Measurements from ENCODE around the gene RB1.

DNA sequence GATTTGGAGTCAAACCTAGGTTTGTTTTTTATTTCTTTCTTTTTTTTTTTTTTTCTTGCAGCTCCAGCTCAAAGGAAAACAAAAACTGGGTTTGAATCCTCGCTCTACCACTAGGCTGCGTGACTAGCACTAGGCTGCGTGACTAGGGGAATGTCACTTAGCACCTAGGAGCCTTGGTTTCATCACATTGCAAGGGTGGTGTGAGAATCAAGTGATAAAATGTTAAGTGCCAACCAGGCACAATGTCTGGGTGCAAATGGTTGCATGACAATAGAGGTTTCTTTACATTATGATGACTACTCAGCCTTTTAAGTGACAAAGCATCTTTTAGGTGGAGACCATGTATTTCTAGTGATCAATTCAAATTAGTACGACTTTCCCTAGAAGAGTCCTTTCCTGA lies 201.5 kb downstream of the RB1 start:
- TF ChIP-seq POLR2A (IDR thresholded peaks at IDR 0.05) = no peak
- TF ChIP-seq, protein P1, sequence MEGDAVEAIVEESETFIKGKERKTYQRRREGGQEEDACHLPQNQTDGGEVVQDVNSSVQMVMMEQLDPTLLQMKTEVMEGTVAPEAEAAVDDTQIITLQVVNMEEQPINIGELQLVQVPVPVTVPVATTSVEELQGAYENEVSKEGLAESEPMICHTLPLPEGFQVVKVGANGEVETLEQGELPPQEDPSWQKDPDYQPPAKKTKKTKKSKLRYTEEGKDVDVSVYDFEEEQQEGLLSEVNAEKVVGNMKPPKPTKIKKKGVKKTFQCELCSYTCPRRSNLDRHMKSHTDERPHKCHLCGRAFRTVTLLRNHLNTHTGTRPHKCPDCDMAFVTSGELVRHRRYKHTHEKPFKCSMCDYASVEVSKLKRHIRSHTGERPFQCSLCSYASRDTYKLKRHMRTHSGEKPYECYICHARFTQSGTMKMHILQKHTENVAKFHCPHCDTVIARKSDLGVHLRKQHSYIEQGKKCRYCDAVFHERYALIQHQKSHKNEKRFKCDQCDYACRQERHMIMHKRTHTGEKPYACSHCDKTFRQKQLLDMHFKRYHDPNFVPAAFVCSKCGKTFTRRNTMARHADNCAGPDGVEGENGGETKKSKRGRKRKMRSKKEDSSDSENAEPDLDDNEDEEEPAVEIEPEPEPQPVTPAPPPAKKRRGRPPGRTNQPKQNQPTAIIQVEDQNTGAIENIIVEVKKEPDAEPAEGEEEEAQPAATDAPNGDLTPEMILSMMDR (IDR thresholded peaks at IDR 0.05) = no peak
